Large intestine (tissue), 3 donors: ENCODE data around the gene NDUFC2. TPM values are rescaled to one million over a fixed set of nuclear protein-coding genes. Genes with fewer than 3 reads are reported as not detected.
"Not testable (repeated sequence)": the region's sequence is repeated elsewhere in the genome, so short reads cannot be mapped to it uniquely, and the experiment has no call there.

ENCODE experiments used
- DNase-seq, 2 donors: peaks; one replicate each; pipeline versions ENCODE4 v3.0.0 to v3.0.0-alpha.2; 2013
- H3K27ac ChIP-seq: one replicate; pipeline ENCODE4 v1.5.1; 2013; ENCODE audit warnings: low read length
- H3K27me3 ChIP-seq: 2 replicates; pipeline ENCODE4 v1.6.1; 2013; ENCODE audit warnings: low read length; ENCODE audit not compliant: control insufficient read depth, insufficient read depth
- H3K36me3 ChIP-seq: 2 replicates; pipeline ENCODE4 v1.6.1; 2013; ENCODE audit warnings: low read length; ENCODE audit not compliant: control insufficient read depth, insufficient read depth
- H3K4me1 ChIP-seq: one replicate; pipeline ENCODE4 v1.6.1; 2013; ENCODE audit warnings: low read length; ENCODE audit not compliant: control insufficient read depth, insufficient read depth
- H3K4me3 ChIP-seq: one replicate; pipeline ENCODE4 v1.5.1; 2013; ENCODE audit warnings: low read length
- H3K9me3 ChIP-seq: one replicate; pipeline ENCODE4 v1.6.1; 2013; ENCODE audit warnings: mild to moderate bottlenecking, low read depth, low read length, moderate library complexity; ENCODE audit not compliant: control insufficient read depth
- WGBS: methylation state at CpG from one replicate; pipeline ENCODE4 v1.1.5; 2013; ENCODE audit warnings: low lambda C conversion rate; ENCODE audit not compliant: insufficient coverage; 5-methylcytosine and 5-hydroxymethylcytosine counted together
- polyA plus RNA-seq: library from polyadenylated mRNA; unstranded; fragments of 120-200 nt; gene quantifications from one replicate; pipeline ENCODE4 v1.2.1, GENCODE V29; 2013

The NDUFC2 gene
- polyA plus RNA-seq, 1 donor, result 164 TPM

- no peaks in the 10 kb centered on the region for H3K9me3 ChIP-seq
- H3K27me3 ChIP-seq, result no peaks in the 10 kb centered on the region
- DNase-seq, result no peak
- no peaks in the 10 kb centered on the region for H3K4me1 ChIP-seq
- no peak overlapping the region for H3K27ac ChIP-seq
- 100% methylated on average over 1 of the region's 11 CpGs for whole genome bisulfite sequencing
- H3K36me3 ChIP-seq, result peaks cover 10% of the 10 kb centered on the region
- H3K4me3 ChIP-seq, result no peak overlapping the region
These were observed 1.3 kb upstream of the NDUFC2 start for GRCh38 chr11:78080818-78081495.

GRCh38 chr11:78080084-78080817 is 589 bp upstream of the NDUFC2 start:
- H3K4me1 ChIP-seq, result no peaks in the 10 kb centered on the region

DNA sequence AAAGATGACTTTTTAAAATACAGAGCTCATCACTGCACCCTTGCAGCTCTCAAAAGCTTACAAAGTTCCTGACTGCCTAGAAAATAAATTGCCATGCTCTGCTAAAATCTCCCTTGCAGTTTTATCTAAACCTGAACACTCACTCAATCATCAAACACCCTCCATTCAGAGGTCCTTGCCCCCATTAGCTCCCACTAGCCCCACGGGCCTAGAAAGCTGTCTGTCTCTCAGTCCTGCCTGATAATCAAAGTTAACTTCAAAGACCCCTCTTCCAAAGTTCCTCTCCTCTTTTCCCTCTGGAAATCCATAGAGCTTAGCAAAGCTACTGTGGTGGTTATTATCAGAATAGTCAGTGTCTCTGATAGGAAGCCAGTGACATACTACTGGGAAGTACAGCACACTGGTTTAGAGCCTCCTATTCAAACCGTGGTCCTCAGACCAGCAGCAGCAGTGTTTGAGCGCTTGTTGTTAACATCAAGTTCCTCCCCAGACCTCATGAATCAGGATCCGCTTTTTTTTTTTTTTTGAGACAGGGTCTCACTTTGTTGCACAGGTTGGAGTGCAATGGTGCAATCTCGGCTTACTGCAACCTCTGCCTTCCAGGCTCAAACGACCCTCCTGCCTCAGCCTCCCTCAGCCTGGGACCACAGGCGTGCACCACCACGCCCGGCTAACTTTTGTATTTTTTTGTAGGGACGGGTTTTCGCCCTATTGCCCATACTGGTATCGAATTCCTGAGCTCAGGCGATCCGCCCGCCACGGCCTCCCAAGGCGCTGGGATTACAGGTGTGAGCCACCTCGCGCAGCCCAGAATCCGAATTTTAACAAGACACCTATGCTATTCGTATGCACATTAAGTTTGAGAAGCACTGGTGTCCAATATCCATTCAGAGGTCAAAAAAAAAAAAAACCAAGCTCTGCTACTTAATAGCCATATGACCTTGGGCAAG is 1.2 kb downstream of the NDUFC2 start:
- peaks cover 13% of the 10 kb centered on the region for H3K36me3 ChIP-seq
- peak overlapping the region; percentile 93 for H3K4me3 ChIP-seq
- H3K4me1 ChIP-seq, result no peaks in the 10 kb centered on the region
- DNase-seq, result no peak
- WGBS, result no CpG with 5 or more reads among the region's 21 CpGs
- H3K27ac ChIP-seq, result peak overlapping the region; percentile 85
- no peaks in the 10 kb centered on the region for H3K9me3 ChIP-seq
- no peaks in the 10 kb centered on the region for H3K27me3 ChIP-seq

More at GRCh38 chr11:78080084-78080817, 589 bp upstream of the NDUFC2 start:
- no peaks in the 10 kb centered on the region for H3K27me3 ChIP-seq
- H3K9me3 ChIP-seq, result no peaks in the 10 kb centered on the region
- H3K27ac ChIP-seq, result peak overlapping the region; percentile 85
- H3K36me3 ChIP-seq, result peaks cover 13% of the 10 kb centered on the region
- H3K4me3 ChIP-seq, result peak overlapping the region; percentile 93
- no peak for DNase-seq
- WGBS, result 77% methylated on average over 10 of the region's 23 CpGs

- not testable (repeated sequence) for H3K4me1 ChIP-seq, H3K27ac ChIP-seq, H3K4me3 ChIP-seq, DNase-seq, H3K9me3 ChIP-seq, H3K27me3 ChIP-seq
- H3K36me3 ChIP-seq, result peaks cover 14% of the 10 kb centered on the region
- WGBS, result 89% methylated on average over 2 of the region's 4 CpGs
These were observed 2.1 kb downstream of the NDUFC2 start for GRCh38 chr11:78077592-78077991.

DNA sequence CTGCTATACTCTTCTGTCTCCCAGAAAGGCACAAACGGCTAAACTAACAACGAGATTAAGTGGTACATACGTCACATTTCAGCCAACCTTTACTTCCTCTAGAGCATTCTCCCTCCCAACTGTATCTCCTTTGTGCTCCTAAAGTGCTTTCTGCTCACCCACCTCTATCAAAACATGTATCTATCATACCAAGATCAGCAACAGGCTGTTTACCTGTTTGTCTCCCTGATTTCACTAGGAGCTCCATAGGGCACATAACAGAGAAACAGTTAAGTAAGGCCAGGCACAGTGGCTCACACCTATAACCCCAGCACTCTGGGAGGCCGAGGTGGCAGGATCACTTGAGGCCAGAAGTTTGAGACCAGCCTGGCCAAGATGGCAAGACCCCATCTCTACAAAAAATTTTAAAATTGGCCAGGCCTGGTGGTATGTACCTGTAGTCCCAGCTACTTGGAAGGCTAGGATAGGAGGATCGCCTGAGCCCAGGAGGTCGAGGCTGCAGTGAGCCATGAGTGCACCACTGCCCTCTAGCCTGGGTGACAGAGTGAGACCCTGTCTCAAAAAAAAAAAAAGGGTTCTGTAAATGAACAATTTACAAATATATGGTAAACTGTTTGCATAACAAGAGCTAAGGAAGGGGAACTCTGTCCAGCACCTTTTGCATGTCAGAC is 2.8 kb downstream of the NDUFC2 start:
- no peaks in the 10 kb centered on the region for H3K4me1 ChIP-seq
- H3K27me3 ChIP-seq, result no peaks in the 10 kb centered on the region
- DNase-seq, result no peak
- no peak overlapping the region for H3K4me3 ChIP-seq
- WGBS, result no CpG with 5 or more reads among the region's 6 CpGs
- H3K9me3 ChIP-seq, result no peaks in the 10 kb centered on the region
- H3K27ac ChIP-seq, result no peak overlapping the region
- H3K36me3 ChIP-seq, result peaks cover 20% of the 10 kb centered on the region

GRCh38 chr11:78074756-78075155 is 4.9 kb downstream of the NDUFC2 start:
- Histone ChIP-seq H3K27ac (no peak overlapping the region), H3K4me3 (no peak overlapping the region), H3K27me3 (no peaks in the 10 kb centered on the region), H3K4me1 (no peaks in the 10 kb centered on the region), H3K9me3 (no peaks in the 10 kb centered on the region), H3K36me3 (peaks cover 37% of the 10 kb centered on the region)
- no peak for DNase-seq
- WGBS, result 25% methylated on average over 1 of the region's 6 CpGs

GRCh38 chr11:78072455-78072854 is 7.2 kb downstream of the NDUFC2 start:
- DNase-seq, result no peak
- no peaks in the 10 kb centered on the region for H3K27me3 ChIP-seq
- H3K4me1 ChIP-seq, result no peaks in the 10 kb centered on the region
- H3K9me3 ChIP-seq, result no peaks in the 10 kb centered on the region
- no peak overlapping the region for H3K4me3 ChIP-seq
- peaks cover 48% of the 10 kb centered on the region for H3K36me3 ChIP-seq
- no peak overlapping the region for H3K27ac ChIP-seq
- 94% methylated on average over 3 of the region's 4 CpGs for WGBS

- Histone ChIP-seq H3K4me3 (no peak overlapping the region), H3K4me1 (no peaks in the 10 kb centered on the region), H3K27ac (no peak overlapping the region), H3K9me3 (no peaks in the 10 kb centered on the region), H3K36me3 (peaks cover 43% of the 10 kb centered on the region), H3K27me3 (no peaks in the 10 kb centered on the region)
- DNase-seq, result no peak
- WGBS, result 89% methylated on average over 3 of the region's 3 CpGs
These were observed 7.9 kb downstream of the NDUFC2 start for GRCh38 chr11:78071717-78072116.

- no peak for DNase-seq
- Histone ChIP-seq H3K9me3 (no peaks in the 10 kb centered on the region), H3K27me3 (no peaks in the 10 kb centered on the region), H3K4me1 (no peaks in the 10 kb centered on the region), H3K36me3 (peaks cover 42% of the 10 kb centered on the region), H3K4me3 (no peak overlapping the region), H3K27ac (no peak overlapping the region)
- WGBS, result no CpG with 5 or more reads among the region's 2 CpGs
These were observed 9.0 kb downstream of the NDUFC2 start for GRCh38 chr11:78070621-78071020.

GRCh38 chr11:78069465-78069864 is 10.2 kb downstream of the NDUFC2 start:
- Histone ChIP-seq H3K4me3 (no peak overlapping the region), H3K9me3 (no peaks in the 10 kb centered on the region), H3K27me3 (no peaks in the 10 kb centered on the region), H3K36me3 (peaks cover 40% of the 10 kb centered on the region), H3K27ac (no peak overlapping the region), H3K4me1 (no peaks in the 10 kb centered on the region)
- 100% methylated on average over 1 of the region's 2 CpGs for WGBS
- DNase-seq, result no peak
